Choroid plexus epithelial cell (primary cell): Measurements from ENCODE around the gene ADARB2.

Experiments used
- DNase-seq: peaks from one replicate; pipeline ENCODE4 v3.0.0-alpha.2; 2010; ENCODE audit warnings: low read depth
- H3K4me3 ChIP-seq: 2 replicates; pipeline ENCODE4 v1.5.1; 2011; ENCODE audit warnings: low read depth, mild to moderate bottlenecking, control low read depth, low read length, moderate library complexity
- CTCF ChIP-seq: conservative IDR thresholded peaks from 2 replicates; pipeline ENCODE4 v1.5.1; 2011; ENCODE audit warnings: low read depth, mild to moderate bottlenecking, control low read depth, inconsistent platforms, low read length, moderate library complexity

Gene ADARB2

GRCh38 chr10:1572519-1573333, 164.6 kb downstream of the ADARB2 start:
- no peak for DNase-seq
- no peak for TF ChIP-seq CTCF
- H3K4me3 ChIP-seq = no peak overlapping the region

- no peak for TF ChIP-seq CTCF
- H3K4me3 ChIP-seq = no peak overlapping the region
- DNase-seq = no peak
Measured at GRCh38 chr10:1571587-1572237, 165.6 kb downstream of the ADARB2 start.

GRCh38 chr10:1570416-1571051, 166.8 kb downstream of the ADARB2 start:
- DNase-seq = no peak
- H3K4me3 ChIP-seq = no peak overlapping the region
- no peak for TF ChIP-seq CTCF

GRCh38 chr10:1569208-1569607, 168.1 kb downstream of the ADARB2 start:
- DNase-seq = no peak
- H3K4me3 ChIP-seq = no peak overlapping the region
- no peak for TF ChIP-seq CTCF

GRCh38 chr10:1567742-1568495, 169.4 kb downstream of the ADARB2 start:
- TF ChIP-seq CTCF = no peak
- no peak for DNase-seq
- H3K4me3 ChIP-seq = no peak overlapping the region

- DNase-seq = no peak
- no peak overlapping the region for H3K4me3 ChIP-seq
- no peak for TF ChIP-seq CTCF
Measured at GRCh38 chr10:1567152-1567551, 170.2 kb downstream of the ADARB2 start.
